Upper lobe of left lung (tissue), 4 donors: ENCODE data around the gene SLC8A2.

ENCODE experiments used
- CTCF ChIP-seq, 6 experiments: fragments of 450-650 bp in 4 of 6; fragments of 200-600 bp in 2 of 6; sonication (generic) in 2 of 6; IDR thresholded peaks; one replicate each; pipeline ENCODE4 v1.5.1; 2016 to 2019; ENCODE audit warnings: antibody characterized with exemption in 6 of 6
- EP300 ChIP-seq, 4 donors: sonication (generic); formaldehyde crosslinking; IDR thresholded peaks; one replicate each; pipeline ENCODE4 v1.5.1; 2017; ENCODE audit warnings: antibody characterized with exemption in 4 of 4, control low read depth in 2 of 4
- POLR2A ChIP-seq, 4 donors: fragments of 450-650 bp; IDR thresholded peaks; one replicate each; pipeline ENCODE4 v1.5.1; 2016 to 2017; ENCODE audit warnings: antibody characterized with exemption in 4 of 4, mild to moderate bottlenecking in 2 of 4
- POLR2AphosphoS5 ChIP-seq, 2 donors: sonication (generic); formaldehyde crosslinking; IDR thresholded peaks; one replicate each; pipeline ENCODE4 v1.5.1; 2017; ENCODE audit warnings: antibody characterized with exemption in 2 of 2

- TF ChIP-seq CTCF (IDR thresholded peaks at IDR 0.05) (no peak), POLR2AphosphoS5 (IDR thresholded peaks at IDR 0.05) (no peak), EP300 (IDR thresholded peaks at IDR 0.05) (no peak), POLR2A (IDR thresholded peaks at IDR 0.05) (no peak)
Observed at GRCh38 chr19:47509170-47509847, 37.6 kb upstream of the SLC8A2 start.
